ENCODE data around the gene HSPH1.
"Not testable (repeated sequence)": the region's sequence is repeated elsewhere in the genome, so short reads cannot be mapped to it uniquely, and the experiment has no call there.

HSPH1 gene

DNA sequence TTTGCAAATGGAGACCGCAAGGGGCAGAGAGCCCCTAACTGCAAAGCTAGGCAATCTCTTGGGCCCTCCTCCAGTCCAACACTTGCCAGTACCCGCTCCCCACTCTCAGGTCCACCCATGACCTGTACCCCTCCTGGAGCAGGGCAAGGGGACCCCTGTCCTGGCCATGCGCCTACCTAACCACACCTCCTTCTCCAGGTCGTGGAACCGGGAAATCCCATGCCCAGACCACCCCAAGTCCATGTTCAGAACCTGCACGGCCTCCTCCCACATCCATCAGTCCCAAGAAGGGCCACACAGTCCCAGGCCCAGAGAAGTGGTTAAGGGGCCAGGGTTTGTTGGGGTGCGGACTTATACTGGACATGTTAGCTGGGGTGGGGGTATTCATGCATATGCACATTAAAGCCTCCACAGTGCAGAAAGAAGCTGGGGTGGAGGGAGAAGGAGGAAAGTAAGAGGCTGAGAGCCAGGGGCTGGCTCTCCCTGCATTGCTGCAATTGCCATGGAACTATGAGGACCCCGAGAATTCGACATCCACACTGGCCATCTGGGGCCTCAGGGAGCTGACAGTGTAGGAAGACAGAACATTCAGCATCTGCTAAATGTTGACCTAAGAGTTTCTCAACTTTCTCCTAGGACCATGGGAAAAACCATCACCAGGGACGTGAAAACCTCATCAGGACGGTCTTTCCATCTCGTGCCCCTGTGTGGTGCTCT lies 39.0 kb downstream of the HSPH1 start:
- no peak for FAIRE-seq

DNA sequence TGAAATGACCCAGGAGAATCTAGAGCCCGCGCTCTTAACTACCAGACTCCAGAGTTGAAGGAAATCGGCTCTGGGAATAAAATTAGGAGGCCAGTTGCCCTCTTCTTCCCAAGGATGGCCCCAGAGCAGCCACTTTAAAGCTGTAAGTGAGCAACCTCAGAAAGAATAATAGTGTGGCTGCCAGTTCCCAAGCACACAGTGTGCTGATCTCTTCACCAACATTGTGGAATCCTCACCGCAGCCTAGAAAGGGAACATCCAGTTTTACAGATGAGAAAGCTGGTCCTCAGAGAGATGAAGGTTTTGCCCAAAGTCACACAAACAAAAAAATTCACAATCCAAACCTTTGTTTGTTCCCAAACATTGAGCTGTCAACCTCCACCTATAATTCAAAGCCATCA lies 39.6 kb downstream of the HSPH1 start:
- FAIRE-seq, result no peak

DNA sequence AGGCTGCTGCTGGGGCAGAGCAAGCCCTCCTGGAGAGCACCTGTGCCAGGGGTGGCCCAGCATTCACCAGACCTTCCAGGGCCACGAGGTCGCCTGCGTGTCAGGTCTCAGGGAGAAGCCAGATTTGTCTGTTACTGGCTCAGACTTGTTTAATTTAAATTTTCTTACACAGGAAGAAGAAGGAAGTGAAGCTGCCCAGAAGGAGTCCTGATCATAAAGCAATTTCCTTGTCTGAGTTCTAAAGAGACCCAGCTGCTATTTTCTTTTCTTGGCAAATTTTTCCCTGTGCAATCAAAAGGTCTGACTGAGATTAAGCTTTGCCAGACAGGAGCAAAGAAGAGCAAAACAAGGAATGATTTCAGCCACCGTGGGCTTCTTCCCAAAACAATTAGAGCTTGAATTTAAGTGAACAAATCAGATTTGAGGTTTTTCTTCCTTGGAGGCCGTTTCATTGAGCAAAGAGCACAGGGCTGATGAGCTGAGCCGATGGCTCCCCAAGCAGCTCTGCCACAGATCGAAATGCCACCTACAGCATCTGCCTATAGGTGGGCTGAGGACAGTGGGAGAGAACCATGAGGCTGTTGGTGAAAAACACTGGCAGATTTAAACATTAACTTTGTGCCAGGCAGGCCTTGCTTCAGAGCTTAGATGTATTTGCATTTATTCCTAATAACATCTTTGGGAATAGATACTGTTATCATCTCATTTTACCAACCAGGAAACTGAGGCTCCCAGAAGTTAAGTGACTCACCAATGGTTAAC lies 40.1 kb downstream of the HSPH1 start:
- FAIRE-seq, result no peak

DNA sequence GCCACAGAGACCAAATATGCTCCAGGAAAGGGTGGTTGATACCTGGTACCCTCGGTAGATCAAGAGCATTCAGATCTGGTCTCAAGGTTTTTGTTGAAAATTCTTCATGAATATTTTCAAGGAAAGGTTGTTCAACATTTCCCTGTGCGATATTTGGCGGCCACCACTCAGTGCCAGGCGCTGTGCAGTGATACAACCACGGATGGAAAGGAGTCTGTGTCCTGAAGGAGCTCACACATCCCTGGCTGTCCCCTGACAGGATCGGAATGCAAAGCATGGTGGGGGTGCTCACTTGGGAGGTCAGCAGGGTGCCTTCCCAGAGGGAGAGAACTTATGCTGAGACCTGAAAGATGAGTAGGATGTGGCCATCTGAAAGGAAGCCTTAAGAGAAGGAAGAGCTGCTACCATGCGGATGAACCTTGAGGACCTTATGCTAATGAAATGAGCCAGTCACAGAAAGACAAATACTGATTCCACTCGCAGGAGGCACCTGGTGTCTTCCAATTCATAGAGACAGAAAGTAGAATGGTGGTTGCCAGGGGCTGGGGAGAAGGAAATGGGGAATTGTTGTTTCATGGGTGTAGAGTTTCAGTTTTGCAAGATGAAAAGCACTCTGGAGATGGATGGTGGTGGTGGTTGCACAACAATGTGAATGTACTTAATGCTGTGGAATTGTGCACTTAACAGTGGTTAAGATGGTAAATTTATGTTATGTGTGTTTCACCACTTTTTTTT lies 41.6 kb downstream of the HSPH1 start:
- no peak for FAIRE-seq

DNA sequence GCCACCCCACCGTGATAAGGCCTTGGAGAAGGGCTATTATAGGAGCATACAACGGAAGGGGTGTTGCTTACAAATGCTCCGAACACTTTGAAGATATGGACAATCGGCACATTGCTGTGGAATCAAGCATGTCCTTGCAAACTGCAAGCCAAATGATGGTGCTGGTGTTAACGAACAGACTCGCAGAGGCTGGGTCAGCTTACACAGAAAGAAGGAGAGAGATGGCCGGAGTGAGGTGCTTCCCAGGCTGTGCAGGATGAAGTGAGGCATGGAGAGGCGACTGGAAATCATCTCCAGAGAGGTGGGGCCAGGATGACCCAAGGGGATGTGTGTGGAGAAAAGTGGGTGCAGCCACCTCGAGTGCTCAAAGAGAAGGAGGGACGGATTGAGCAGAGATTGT lies 42.2 kb downstream of the HSPH1 start:
- no peak for FAIRE-seq

DNA sequence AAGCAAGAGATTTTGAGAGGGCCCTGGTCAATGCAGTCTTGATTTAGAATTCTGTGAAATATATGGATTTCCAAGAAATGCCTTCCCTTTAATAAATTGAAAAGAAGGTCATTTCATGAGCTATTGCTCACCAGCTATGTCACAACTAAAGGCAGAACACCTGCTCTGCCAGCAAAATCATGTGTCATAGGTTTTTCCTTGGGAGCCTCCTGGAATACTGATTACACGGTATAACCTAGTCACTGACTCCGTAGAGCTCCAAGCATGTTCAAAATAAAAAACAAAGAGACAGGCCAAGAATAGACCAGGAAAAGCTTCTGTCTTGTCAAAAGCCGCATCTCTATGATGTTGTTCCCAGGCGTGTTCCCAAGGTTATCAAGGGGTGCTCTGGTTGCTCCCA lies 45.5 kb downstream of the HSPH1 start:
- FAIRE-seq, result no peak

DNA sequence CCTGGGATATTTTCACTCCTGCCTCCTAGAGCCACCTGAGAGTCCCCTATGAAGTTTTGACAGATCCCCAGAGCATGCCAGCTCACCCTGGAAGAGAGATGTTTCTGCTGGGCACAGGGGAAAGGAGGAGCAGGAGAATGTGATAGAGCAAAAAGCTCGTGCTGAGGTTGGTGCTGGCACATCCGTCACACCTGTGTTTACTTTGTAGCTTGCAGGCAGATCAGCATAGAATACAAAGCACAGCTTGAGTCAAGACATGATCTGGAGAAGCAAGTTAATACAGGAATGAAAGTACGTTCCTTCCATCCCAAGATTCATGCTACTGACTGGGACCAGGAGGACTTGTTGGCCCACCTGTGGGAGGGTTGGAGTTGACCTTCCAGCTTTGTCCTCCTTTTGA lies 46.1 kb downstream of the HSPH1 start:
- FAIRE-seq, result no peak

DNA sequence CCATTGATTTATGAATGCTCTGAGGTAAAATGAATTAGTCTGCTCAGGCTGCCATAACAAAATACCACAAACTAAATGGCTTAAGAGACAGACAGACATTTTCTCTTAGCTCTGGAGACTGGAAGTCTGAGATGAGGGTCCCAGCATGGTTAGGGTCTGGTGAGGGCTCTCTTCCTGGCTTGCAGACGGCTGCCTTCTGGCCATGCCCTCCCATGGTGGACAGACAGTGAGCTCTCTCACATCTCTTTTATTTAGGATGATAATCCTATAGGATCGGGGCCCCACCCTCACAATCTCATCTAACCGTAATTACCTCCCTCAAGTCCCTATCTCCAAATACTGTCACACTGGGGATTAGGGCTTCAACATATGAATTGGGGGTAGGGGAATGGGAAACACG lies 47.1 kb downstream of the HSPH1 start:
- no peak for FAIRE-seq

DNA sequence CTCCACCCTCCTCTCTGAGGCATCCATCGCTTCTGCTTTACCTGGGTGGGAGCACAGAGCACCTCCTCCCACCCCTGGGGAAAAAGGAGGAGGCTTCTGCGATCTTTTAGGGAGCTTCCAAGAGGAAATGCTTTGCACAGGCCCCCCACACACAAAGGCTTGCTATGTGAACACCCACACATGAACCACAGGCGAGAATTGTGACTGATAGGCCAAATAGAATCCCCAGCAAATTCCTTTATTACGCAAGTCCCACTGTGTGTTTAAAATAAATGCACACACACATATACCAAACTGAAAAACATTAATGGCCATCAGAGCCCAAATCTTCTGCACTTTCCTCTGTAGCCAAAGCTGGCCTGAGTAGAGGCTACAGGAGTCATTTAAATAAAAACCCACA lies 50.6 kb downstream of the HSPH1 start:
- FAIRE-seq, result no peak

DNA sequence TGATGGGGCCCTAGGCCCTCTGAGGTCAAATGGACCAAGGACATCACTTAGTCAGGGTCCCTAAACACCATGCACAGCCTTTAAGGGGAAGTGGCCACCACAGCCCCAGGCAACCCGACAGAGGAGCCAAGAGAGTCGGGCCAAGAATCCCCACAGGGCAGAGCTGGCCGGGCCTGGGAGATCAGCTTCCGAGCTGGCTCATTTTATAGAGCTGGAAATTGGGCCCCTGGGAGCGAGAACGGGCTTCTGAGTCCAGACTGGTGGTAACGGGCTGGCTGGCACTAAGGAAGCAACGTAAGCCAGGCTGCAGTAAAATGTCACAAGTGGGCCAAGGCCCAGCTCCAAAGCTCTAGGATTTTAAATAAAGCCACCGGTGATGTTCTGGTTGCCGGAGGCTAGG lies 51.1 kb downstream of the HSPH1 start:
- FAIRE-seq, result no peak

DNA sequence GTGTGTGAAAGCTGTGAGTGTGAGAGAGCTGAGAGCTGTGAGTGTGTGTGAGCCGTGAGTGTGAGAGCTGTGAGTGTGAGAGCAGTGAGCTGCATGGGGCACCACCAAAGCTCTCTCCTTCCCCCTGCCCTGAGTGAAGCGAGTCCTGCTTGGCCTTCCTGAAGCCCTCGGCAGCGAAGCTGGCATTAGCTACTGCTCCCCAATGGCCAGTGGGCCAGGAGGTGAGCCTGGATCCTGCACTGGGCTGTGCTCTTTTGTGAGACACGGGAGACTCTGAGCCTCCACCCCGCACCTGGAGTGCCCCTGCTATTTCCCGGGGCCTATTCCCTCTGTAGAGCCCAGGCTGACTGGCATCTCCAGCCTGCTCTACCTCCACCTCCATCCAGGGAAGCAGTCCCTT lies 51.5 kb downstream of the HSPH1 start:
- FAIRE-seq, result no peak

DNA sequence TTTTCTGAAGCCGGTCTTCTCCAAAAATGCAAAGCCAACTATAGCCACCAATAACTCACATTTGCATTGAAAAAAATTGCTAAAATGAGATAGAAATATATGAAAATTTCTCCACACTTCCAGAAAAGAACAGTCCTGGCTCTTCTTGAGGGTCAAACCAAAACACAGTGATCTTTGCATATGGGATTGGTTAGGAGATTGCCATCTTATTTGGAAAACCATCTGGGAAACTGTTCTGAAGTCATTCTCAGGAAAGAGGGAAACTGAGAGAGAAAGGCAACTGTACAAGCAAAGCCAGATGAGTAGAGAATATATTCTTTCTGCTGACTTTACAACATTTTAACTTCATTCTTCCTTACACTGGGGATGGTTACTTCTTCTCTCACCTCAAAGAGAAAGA lies 54.6 kb downstream of the HSPH1 start:
- no peak for FAIRE-seq

DNA sequence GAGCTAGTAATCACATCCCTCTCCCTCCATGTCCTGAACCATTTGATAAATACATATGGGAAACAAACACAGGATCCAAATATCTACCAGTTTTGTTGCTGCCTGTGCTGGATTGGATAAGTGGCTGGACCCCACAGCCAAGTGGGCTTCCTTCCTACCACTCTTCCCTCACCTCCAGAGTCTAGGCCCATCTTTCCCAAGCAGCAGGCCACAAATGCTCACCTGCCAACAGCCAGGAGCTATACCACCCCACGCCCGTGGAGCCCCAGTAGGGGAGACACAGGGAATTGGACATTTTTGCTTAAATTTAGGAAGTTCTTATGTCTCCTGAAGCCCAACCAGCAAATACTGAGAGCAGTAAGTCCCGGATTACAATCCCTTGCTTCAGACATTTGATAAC lies 55.8 kb downstream of the HSPH1 start:
- FAIRE-seq, result no peak

DNA sequence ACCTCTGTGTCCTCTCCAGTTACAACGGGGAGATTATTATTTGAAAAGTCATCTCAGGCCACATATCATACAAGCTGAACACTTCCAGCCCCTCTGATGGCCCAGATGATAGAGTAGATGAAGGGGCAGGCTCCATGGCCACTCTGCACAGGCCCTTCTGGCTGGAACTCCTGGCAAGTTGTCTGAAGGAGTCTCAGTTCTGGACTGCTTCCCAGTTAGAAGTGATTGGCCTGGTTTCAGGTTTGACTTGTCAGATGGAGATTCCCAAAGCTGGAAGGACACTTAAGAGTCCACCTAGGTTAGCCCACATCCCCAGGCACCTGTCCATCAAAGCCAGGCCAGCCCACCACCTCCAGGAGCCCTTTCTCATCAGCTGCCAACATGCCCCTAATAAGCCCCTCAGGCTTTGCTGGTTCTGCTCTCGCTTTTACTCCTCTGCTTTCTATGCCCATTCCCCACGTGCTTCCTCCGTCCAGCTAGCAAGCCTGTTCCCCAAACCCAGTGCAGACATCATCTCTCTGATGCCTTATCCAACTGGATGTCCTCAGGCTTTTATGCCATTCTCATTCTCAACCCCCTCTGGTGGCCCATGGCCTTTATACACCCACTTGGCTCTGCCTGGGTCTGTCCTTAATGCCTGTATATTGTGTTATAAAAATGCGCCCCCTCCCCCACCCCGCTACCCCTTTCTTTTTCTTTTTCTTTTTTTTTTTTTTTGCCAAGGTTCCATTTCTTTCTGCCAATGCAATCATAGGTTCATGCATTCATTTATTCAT lies 56.5 kb downstream of the HSPH1 start:
- FAIRE-seq, result no peak

DNA sequence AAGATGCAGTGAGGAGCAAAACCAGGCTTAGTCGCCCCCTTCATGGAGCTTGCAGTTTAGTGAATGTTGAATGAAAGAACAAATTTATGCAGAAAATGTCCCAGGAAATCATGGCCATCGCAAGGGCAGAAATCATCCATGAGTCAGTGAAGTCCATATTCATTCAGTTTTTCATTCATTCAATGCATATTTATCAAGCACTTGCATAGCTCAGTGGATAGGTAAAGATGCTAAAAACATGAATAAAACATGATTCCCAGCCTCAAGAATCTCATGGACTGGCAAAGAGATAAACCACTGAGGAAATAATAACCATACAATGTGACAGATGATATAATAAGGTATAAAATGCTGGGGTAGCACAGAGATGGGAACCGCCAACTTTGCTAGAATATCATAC lies 58.8 kb downstream of the HSPH1 start:
- no peak for FAIRE-seq

DNA sequence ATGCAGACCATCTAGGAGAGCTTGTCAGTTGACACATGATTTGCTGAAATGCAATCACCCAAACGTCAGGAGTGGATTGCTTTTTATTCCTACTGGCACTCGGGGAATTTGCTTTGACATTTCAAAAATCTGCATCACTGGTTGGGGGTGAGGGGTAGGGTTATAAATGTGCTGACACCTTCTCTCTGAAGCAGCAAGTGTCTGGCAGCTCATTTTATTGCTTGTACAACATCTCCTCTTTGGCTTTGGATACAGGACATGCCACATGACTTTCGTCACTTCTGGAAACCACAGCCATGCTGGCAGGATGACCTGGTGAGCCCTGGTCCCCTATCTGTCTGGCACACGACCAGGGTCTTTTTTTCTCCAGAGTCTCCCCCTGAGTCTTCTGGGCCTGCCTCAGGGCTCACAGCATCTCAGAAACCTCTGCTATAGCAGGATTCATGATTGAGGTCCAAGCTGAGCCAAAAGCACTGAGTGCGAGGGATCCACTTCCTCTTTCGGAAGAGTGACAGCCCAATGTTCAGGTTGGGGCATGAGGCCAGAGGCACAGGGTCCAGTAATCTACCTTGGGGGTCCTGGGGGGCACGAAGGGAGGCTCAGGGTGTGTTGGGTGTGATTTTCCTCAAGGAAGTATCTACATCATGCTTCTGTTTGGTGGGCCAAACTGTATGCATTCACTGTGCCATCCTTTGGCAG lies 60.1 kb downstream of the HSPH1 start:
- FAIRE-seq, result no peak

DNA sequence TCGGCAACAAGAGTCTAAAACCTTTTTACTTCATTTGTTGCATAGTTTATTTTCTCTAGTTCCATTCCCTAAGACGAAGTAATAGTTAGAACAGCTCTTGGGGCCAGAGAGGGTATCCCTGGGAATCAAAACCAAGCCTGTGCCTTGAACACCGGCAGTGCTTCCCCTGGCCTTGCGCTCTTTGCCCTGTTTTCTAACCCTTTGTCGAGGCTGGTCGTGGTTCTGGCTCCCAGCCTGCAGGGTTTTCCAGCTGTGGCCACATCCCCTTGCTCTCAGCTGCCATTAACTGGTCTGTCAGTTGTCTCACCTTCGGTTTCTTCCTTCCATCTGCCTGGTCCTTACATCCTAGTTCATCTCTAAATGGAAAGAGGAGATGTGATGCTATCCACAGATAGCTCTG lies 61.0 kb downstream of the HSPH1 start:
- no peak for FAIRE-seq

DNA sequence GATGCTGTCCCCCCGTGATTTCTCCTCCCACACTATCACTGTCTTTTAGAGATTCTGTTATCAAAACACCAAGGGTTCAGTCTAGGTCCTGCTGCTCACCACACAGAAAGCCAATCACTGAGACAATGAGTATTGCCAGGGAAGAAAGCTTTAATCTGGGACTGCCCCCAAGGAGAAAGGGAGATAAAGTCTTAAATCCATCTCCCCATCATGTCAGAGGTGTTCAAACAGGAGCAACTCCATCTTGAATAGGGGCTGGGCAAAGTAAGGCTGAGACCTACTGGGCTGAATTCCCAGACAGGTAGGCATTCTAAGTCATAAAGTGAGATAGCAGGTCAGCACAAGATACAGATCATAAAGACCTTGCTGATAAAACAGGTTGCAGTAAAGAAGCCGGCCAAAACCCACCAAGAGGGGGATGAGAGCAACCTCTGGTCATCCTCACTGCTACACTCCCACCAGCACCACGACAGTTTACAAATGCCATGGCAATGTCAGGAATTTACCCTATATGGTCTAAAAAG lies 63.7 kb downstream of the HSPH1 start:
- not testable (repeated sequence) for FAIRE-seq

DNA sequence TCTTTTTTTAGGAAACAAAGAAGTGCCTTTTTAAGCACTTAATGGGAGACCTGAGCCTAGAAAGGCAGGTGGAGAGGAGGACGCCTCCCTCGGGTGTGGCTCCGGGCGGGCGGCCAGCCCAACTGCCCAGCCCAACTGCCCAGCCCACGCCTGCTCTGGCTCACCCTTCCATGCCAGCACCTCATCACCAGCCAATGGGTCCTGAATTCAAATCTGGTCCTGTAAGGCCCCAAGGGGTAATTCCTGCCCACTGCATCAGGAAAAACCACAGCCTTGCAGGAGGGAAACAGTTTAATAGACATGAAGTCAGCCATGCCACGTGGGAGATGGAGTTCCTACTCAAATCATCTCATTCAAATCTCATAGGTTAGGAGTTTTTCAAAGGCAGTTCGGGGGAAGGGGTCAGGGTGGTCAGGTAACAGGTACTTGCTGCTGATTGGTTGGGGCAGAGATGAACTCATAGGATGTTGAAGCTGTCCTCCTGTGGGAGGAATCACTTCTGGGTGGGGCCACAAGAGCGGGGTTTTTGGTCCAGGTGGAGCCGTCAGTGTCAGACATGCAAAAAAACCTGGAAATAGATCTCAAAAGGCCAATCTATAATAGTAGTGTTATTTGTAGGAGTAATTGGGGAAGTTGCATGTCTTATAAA lies 64.9 kb downstream of the HSPH1 start:
- no peak for FAIRE-seq

DNA sequence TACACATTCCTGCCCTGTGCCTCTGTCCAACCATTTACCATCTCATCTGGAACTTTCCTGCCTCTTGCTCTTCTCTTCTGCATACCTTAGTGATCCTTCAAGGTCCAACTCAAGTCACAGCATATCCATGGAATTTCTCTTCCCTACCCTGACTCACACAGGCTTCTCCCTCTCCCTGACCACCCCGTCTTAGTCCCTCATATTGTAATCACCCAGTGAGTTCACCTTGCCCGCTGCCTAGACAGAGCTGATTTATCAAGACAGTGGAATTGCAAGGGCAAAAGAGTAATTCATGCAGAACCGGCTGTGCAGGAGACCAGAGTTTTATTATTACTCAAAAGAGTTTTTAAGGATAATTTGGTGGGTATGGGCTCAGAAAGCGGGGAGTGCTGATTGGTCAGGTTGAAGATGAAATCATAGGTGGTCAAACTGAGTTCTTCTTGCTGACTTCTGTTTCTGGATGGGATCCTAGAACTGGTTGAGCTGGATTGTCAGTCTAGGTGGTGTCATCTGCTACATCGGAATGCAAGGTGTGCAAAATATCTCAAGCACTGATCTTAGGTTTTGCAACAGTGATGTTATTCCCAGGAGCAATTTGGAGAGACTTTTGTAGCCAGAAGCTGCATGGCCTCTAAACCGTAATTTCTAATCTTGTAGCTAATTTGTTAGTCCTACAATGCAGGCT lies 67.2 kb downstream of the HSPH1 start:
- no peak for FAIRE-seq
